A549 treated with GW870086 at 1 μM for 4 hours (cell line): ENCODE measurements around the gene USP9Y. TPM values are rescaled to one million over a fixed set of nuclear protein-coding genes. Genes with fewer than 3 reads are reported as not detected.

Experiments
- total RNA-seq: library from RNA; stranded (reverse); fragments of 200-300 nt; extraction: Qiagen RNA extraction; gene quantifications from 5 replicates; pipeline ENCODE4 v1.2.3, GENCODE V29; 2022; ENCODE audit warnings: low read depth

The USP9Y gene, protein sequence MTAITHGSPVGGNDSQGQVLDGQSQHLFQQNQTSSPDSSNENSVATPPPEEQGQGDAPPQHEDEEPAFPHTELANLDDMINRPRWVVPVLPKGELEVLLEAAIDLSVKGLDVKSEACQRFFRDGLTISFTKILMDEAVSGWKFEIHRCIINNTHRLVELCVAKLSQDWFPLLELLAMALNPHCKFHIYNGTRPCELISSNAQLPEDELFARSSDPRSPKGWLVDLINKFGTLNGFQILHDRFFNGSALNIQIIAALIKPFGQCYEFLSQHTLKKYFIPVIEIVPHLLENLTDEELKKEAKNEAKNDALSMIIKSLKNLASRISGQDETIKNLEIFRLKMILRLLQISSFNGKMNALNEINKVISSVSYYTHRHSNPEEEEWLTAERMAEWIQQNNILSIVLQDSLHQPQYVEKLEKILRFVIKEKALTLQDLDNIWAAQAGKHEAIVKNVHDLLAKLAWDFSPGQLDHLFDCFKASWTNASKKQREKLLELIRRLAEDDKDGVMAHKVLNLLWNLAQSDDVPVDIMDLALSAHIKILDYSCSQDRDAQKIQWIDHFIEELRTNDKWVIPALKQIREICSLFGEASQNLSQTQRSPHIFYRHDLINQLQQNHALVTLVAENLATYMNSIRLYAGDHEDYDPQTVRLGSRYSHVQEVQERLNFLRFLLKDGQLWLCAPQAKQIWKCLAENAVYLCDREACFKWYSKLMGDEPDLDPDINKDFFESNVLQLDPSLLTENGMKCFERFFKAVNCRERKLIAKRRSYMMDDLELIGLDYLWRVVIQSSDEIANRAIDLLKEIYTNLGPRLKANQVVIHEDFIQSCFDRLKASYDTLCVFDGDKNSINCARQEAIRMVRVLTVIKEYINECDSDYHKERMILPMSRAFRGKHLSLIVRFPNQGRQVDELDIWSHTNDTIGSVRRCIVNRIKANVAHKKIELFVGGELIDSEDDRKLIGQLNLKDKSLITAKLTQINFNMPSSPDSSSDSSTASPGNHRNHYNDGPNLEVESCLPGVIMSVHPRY (N-terminal part only)
- total RNA-seq: 3.2 to 5.8 TPM (median 4.3 TPM) in 5 replicates

DNA sequence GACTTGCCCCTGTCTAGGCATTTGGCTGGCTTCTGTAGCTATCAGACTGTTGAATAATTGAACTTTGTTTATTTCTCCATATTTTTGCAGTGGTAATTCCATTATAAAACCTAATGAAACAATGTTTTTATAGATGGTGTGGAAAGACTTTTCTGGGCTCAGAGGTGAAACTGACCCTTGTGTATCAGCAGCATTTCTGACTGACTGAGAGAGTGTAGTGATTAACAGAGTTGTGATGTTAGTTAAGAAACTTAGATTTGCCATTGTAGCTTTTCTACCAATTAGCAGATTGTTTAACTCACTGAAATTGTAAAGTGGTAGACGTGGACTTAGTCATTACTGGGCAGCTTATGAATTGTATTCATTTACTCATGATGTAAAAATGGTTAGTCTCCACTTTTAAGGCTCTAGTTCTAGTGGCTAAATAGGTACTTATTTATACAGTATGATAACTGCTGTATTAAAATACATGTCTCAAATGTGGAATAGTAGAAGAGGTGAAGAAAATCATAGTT is at the start of gene USP9Y:
TSS of gene USP9Y (plus strand) at position 51 of the 515 bp plus-strand sequence. CDS start 8,217 bp downstream, outside the sequence.

DNA sequence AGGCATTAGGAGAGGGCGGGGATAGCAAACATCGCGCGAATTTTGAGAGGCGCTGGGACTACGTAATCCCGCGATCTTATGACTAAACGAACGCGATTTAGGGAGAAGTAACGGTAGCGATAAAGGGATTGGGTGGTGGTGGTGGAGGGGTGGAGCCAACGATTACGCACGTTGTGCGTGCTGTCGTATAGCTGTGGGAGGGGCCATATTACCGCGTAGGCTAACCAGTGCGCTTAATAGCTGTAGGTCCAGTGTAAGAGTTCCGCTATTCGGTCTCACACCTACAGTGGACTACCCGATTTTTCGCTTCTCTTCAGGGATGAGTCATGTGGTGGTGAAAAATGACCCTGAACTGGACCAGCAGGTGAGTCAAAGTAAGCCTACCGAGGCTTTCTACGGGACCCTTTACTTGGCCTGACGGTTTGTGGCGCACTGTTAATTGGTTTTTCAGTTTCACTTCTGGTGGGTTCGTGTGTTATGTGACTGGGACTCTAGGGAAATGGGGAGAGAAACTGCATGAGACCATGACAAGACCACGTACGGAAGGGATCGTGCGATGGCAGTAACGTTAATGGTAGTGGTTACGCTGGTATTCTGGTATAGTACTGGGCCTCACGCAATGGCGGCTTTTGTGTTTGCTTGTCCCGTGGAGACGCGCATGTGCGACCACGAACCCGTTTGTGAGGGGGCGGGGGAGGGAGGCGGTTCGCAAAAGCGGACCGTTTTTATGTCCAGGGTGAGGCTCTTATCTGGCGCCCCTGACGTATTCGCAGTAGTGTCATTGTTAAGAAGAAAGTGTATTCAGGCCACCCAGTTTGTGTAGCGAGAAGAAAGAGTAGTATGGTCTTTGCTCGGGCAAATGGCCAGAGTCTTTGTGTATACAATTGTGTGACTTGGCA is 203.8 kb downstream of the USP9Y start, which contains the start of gene DDX3Y:
TSS of gene DDX3Y (plus strand) at position 251 of the 899 bp plus-strand sequence. CDS start at position 320, 69 bp downstream.

Other genes with a start within 250 kb of the USP9Y start
- gene DDX3Y, start 203.6 kb downstream of the USP9Y start, total RNA-seq: 14.3 to 25.5 TPM (median 22.6 TPM) in 5 replicates